Measurements from ENCODE around the gene IL1R2. TPM values are rescaled to one million over a fixed set of nuclear protein-coding genes. Genes with fewer than 3 reads are reported as not detected.

IL1R2 gene
- total and polyA plus RNA-seq, 2 experiments from 2014 or later, result 0.22 to 1.2 TPM

DNA sequence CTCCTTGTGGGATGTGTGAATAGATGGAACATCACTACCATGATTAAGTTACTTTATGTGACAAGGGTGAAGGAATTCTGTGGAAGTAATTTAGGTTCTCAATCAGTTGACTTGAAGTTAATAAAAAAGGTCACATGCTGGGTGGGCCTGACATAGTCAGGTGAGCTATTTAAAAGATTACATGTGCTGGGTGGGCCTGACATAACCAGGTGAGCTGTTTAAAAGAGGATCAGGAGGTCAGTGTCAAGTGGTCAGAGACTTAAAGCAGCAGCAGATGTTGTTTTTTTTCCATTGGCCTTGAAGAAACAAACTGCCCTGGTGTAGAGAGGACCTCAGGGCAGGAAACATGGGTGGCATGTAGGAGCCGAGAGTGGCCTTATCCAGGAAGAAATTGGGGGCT lies 3.3 kb downstream of the IL1R2 start:
- Histone ChIP-seq H3K79me2 (ENCODE audit: insufficient read depth) (no peaks in the 10 kb centered on the region), H2AFZ (no peak overlapping the region), H3K9me3 (ENCODE audit: low read depth) (no peaks in the 10 kb centered on the region), H3K9me2 (ENCODE audit: insufficient read depth) (no peaks in the 10 kb centered on the region), H3K4me1 (ENCODE audit: insufficient read depth) (no peaks in the 10 kb centered on the region), H3K27ac (no peak overlapping the region), H3K4me2 (ENCODE audit: unreplicated experiment) (no peak overlapping the region), H3K9ac (no peak overlapping the region), H4K20me1 (ENCODE audit: insufficient read depth) (no peaks in the 10 kb centered on the region), H3K4me3 (no peak overlapping the region), H3F3A (ENCODE audit: insufficient read depth) (no peaks in the 10 kb centered on the region), H3K27me3 (replicated peaks; ENCODE audit: insufficient read depth) (peaks cover 19% of the 10 kb centered on the region), H3K36me3 (ENCODE audit: low read depth) (no peaks in the 10 kb centered on the region)
- no peak for TF ChIP-seq EZH2 (IDR thresholded peaks at IDR 0.05; ENCODE audit: insufficient read depth, poor library complexity, severe bottlenecking)
- TF ChIP-seq EZH2phosphoT487 (IDR thresholded peaks at IDR 0.05; ENCODE audit: insufficient read depth, low read depth), result no peak
- in situ Hi-C loops (cut with MboI), result no loop called here
- WGBS, 2 experiments (ENCODE audit: low coverage in 1 of 2, low lambda C conversion rate in 2 of 2, missing lambda C conversion rate in 2 of 2), result 60 to 100% methylated on average over 1 of the region's 1 CpG
- DNase-seq, result no peak

DNA sequence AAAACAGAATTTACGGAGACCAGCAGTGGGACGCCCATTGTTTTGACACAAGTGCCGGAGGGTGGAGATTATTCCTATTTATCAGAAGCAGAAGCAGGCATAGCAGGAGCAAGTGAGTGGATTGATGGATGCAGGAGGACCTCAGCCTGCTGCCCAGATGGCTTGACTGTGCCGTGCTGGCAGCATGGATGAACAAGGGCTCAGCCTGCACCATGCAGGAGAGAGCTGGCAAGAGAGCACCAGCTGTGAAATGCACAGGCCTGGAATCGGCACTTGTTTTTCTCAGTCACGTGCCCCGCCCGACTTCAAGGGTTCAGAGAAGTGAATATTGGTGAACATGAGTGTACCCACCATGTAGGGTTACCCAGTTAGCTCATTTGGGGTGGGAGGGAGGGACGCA lies 4.0 kb downstream of the IL1R2 start:
- H3K4me2 ChIP-seq (ENCODE audit: unreplicated experiment), result no peak overlapping the region
- TF ChIP-seq EZH2phosphoT487 (IDR thresholded peaks at IDR 0.05; ENCODE audit: insufficient read depth, low read depth) (no peak), EZH2 (IDR thresholded peaks at IDR 0.05; ENCODE audit: insufficient read depth, poor library complexity, severe bottlenecking) (no peak)
- H3F3A ChIP-seq (ENCODE audit: insufficient read depth), result no peaks in the 10 kb centered on the region
- no peaks in the 10 kb centered on the region for H3K9me2 ChIP-seq (ENCODE audit: insufficient read depth)
- no peak for DNase-seq
- no peaks in the 10 kb centered on the region for H4K20me1 ChIP-seq (ENCODE audit: insufficient read depth)
- no peaks in the 10 kb centered on the region for H3K79me2 ChIP-seq (ENCODE audit: insufficient read depth)
- H3K4me1 ChIP-seq (ENCODE audit: insufficient read depth), result no peaks in the 10 kb centered on the region
- H3K27ac ChIP-seq, result no peak overlapping the region
- no peaks in the 10 kb centered on the region for H3K9me3 ChIP-seq (ENCODE audit: low read depth)
- no peak overlapping the region for H3K9ac ChIP-seq
- no peak overlapping the region for H2AFZ ChIP-seq
- peaks cover 19% of the 10 kb centered on the region for H3K27me3 ChIP-seq (replicated peaks; ENCODE audit: insufficient read depth)
- in situ Hi-C loops (cut with MboI), result no loop called here
- no peaks in the 10 kb centered on the region for H3K36me3 ChIP-seq (ENCODE audit: low read depth)
- H3K4me3 ChIP-seq, result no peak overlapping the region
- WGBS, 2 experiments (ENCODE audit: low coverage in 1 of 2, low lambda C conversion rate in 2 of 2, missing lambda C conversion rate in 2 of 2), result 72 to 74% methylated on average over 9 of the region's 9 CpGs

DNA sequence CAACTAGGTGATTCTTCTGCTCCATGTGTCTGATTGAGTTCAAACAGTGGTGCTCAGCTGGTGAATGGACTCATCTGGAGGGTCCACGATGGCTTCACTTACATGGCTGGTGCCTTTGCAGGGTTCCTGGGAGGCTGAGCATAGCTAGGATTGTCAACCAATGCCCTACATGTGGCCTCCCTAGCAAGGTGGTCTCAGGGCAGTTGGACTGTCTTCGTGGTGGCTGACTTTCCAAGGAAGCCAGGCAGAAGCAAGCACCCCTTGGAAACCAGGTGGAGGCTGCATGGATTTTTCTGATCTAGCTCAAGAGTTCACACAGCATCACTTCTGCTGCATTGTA lies 6.8 kb downstream of the IL1R2 start:
- Histone ChIP-seq H3K27me3 (replicated peaks; ENCODE audit: insufficient read depth) (peaks cover 4% of the 10 kb centered on the region; the same call in 1 of the 2 replicates), H2AFZ (no peak overlapping the region), H3K79me2 (ENCODE audit: insufficient read depth) (no peaks in the 10 kb centered on the region), H4K20me1 (ENCODE audit: insufficient read depth) (no peaks in the 10 kb centered on the region), H3K9me2 (ENCODE audit: insufficient read depth) (no peaks in the 10 kb centered on the region), H3K27ac (no peak overlapping the region), H3K36me3 (ENCODE audit: low read depth) (no peaks in the 10 kb centered on the region), H3K4me2 (ENCODE audit: unreplicated experiment) (no peak overlapping the region), H3K9ac (no peak overlapping the region), H3K4me3 (no peak overlapping the region), H3K9me3 (ENCODE audit: low read depth) (no peaks in the 10 kb centered on the region), H3K4me1 (ENCODE audit: insufficient read depth) (no peaks in the 10 kb centered on the region), H3F3A (ENCODE audit: insufficient read depth) (no peaks in the 10 kb centered on the region)
- WGBS, 2 experiments (ENCODE audit: low coverage in 1 of 2, low lambda C conversion rate in 2 of 2, missing lambda C conversion rate in 2 of 2), result 63 to 65% methylated on average over 2 of the region's 2 CpGs
- in situ Hi-C loops (cut with MboI), result no loop called here
- TF ChIP-seq EZH2phosphoT487 (IDR thresholded peaks at IDR 0.05; ENCODE audit: insufficient read depth, low read depth) (no peak), EZH2 (IDR thresholded peaks at IDR 0.05; ENCODE audit: insufficient read depth, poor library complexity, severe bottlenecking) (no peak)
- DNase-seq, result no peak

DNA sequence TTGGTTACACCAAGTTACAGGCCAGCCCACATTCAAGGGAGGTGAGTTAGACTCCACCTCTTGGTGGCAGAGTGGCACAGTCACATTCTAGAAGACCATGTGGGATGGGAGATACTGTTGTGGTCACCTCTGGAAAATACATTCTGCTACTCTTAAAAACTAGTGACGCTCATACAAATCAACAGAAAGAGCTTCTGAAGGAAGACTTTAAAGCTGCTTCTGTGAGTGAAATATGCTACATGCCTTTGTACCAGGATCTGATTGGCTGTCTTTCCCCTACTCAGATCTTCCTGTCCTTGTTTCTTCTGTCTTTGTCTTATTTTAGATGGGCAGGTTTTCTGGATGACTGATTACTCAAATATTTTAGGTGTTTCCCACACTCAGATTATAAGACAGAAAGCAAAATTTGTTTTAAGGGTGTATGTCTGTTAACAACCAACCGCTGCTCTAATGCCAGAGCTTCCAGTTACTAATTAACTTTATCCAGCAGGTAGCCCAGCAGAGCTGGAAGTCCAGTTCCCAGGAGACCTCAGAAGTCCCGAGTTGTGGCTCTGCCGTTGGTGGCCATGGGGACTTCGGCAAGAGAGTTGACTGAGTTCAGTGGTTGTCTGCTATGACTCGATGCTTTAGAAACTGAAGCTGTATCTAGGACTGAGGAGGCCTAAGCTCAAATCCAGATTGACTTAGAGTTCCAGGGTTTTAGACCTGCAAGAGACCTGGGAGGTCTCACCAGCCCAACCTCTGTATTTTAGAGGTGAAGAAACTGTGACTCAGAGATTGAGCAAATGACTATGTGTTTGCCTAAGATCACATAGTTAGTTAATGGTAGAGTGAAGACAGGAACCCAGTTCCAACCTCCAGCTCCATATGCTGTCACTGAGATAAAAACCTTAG lies 7.4 kb downstream of the IL1R2 start:
- Histone ChIP-seq H3F3A (ENCODE audit: insufficient read depth) (no peaks in the 10 kb centered on the region), H3K9ac (no peak overlapping the region), H3K27ac (no peak overlapping the region), H3K4me3 (no peak overlapping the region), H3K9me2 (ENCODE audit: insufficient read depth) (no peaks in the 10 kb centered on the region), H3K4me2 (ENCODE audit: unreplicated experiment) (no peak overlapping the region), H3K79me2 (ENCODE audit: insufficient read depth) (no peaks in the 10 kb centered on the region), H2AFZ (no peak overlapping the region), H4K20me1 (ENCODE audit: insufficient read depth) (no peaks in the 10 kb centered on the region), H3K9me3 (ENCODE audit: low read depth) (no peaks in the 10 kb centered on the region), H3K36me3 (ENCODE audit: low read depth) (no peaks in the 10 kb centered on the region), H3K27me3 (replicated peaks; ENCODE audit: insufficient read depth) (no peaks in the 10 kb centered on the region), H3K4me1 (ENCODE audit: insufficient read depth) (no peaks in the 10 kb centered on the region)
- DNase-seq, result peak; percentile 57
- in situ Hi-C loops (cut with MboI), result no loop called here
- WGBS, 2 experiments (ENCODE audit: low coverage in 1 of 2, low lambda C conversion rate in 2 of 2, missing lambda C conversion rate in 2 of 2), result 80 to 84% methylated on average over 6 of the region's 6 CpGs
- TF ChIP-seq EZH2phosphoT487 (IDR thresholded peaks at IDR 0.05; ENCODE audit: insufficient read depth, low read depth) (no peak), EZH2 (IDR thresholded peaks at IDR 0.05; ENCODE audit: insufficient read depth, poor library complexity, severe bottlenecking) (no peak)
